ENCODE results near the gene DTHD1.

DNA sequence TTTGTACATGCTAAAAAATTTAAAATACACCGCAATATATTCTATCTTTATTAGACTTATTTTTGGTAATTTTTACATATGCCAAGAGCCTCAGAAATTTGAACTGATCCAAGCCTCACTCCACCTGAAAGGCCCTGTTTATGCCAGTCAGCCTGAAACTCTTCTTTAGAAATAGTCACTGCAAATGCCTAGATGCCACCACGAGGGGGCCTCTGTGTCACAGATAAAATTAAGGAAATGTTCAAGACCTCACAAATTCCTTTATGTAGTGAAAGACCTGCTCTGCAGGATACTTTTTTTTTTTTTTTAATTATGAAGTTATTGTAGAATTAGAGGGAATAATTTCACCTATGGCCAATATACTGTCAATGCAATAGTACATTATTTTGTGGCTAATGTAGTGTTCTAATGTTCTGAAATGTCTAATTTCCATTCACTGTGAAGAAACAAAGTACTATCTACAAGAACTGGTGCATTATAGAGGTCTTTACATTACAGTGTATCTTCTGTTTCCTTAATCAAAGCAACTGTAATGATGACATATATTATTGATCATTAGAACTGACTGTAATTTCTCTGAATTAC, 69.8 kb downstream of the DTHD1 start:
- TF ChIP-seq POLR2A (IDR thresholded peaks at IDR 0.05) = no peak
- TF ChIP-seq, protein P1, sequence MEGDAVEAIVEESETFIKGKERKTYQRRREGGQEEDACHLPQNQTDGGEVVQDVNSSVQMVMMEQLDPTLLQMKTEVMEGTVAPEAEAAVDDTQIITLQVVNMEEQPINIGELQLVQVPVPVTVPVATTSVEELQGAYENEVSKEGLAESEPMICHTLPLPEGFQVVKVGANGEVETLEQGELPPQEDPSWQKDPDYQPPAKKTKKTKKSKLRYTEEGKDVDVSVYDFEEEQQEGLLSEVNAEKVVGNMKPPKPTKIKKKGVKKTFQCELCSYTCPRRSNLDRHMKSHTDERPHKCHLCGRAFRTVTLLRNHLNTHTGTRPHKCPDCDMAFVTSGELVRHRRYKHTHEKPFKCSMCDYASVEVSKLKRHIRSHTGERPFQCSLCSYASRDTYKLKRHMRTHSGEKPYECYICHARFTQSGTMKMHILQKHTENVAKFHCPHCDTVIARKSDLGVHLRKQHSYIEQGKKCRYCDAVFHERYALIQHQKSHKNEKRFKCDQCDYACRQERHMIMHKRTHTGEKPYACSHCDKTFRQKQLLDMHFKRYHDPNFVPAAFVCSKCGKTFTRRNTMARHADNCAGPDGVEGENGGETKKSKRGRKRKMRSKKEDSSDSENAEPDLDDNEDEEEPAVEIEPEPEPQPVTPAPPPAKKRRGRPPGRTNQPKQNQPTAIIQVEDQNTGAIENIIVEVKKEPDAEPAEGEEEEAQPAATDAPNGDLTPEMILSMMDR (IDR thresholded peaks at IDR 0.05) = peak; percentile 39 to 75 (median 66)
